Neural crest cell (in vitro differentiated cells): ENCODE measurements around the gene LDLRAP1. TPM values are rescaled to one million over a fixed set of nuclear protein-coding genes. Genes with fewer than 3 reads are reported as not detected.
A peak's percentile ranks its signal among the peaks of the same experiment; 100 is the strongest.

Experiments
- DNase-seq: peaks from one replicate; pipeline ENCODE4 v3.0.0; 2021; ENCODE audit warnings: low read depth, mixed read lengths, low spot score
- H3K27ac Mint-ChIP-seq: one replicate; pipeline ENCODE4 v1.8.0; 2021; ENCODE audit warnings: mild to moderate bottlenecking, mixed read lengths; ENCODE audit not compliant: unreplicated experiment
- H3K27me3 Mint-ChIP-seq: 2 replicates; pipeline ENCODE4 v1.8.0; 2021; ENCODE audit warnings: low read depth, mild to moderate bottlenecking, mixed read lengths
- H3K36me3 Mint-ChIP-seq: 2 replicates; pipeline ENCODE4 v1.8.0; 2021; ENCODE audit warnings: low read depth, mild to moderate bottlenecking, mixed read lengths
- H3K4me1 Mint-ChIP-seq: 2 replicates; pipeline ENCODE4 v1.8.0; 2021; ENCODE audit warnings: mixed read lengths
- H3K4me3 Mint-ChIP-seq: one replicate; pipeline ENCODE4 v1.8.0; 2021; ENCODE audit warnings: mild to moderate bottlenecking, mixed read lengths
- H3K9me3 Mint-ChIP-seq: 2 replicates; pipeline ENCODE4 v1.8.0; 2021; ENCODE audit warnings: mixed read lengths
- CTCF ChIP-seq: fragments of 200-600 bp; sonication (generic); conservative IDR thresholded peaks from 2 replicates; pipeline ENCODE4 v1.5.0; 2021; ENCODE audit warnings: antibody characterized with exemption, mild to moderate bottlenecking
- total RNA-seq: library from RNA; stranded (reverse); gene quantifications from 2 replicates; pipeline ENCODE4 v1.2.1, GENCODE V29; 2021

LDLRAP1 gene
- total RNA-seq, 1 donor from 2014 or later: 20.7 TPM

- TF ChIP-seq CTCF: no peak
- Mint-ChIP-seq H3K36me3 (no peaks in the 10 kb centered on the region), H3K27ac (no peak overlapping the region), H3K27me3 (peaks cover 4% of the 10 kb centered on the region), H3K4me1 (peaks cover 53% of the 10 kb centered on the region), H3K4me3 (no peak overlapping the region), H3K9me3 (no peaks in the 10 kb centered on the region)
- DNase-seq: no peak
Measured at GRCh38 chr1:25573591-25573930, 30.2 kb downstream of the LDLRAP1 start.

GRCh38 chr1:25573961-25574360 is 30.6 kb downstream of the LDLRAP1 start:
- H3K27ac Mint-ChIP-seq: no peak overlapping the region
- H3K4me3 Mint-ChIP-seq: no peak overlapping the region
- peaks cover 50% of the 10 kb centered on the region for H3K4me1 Mint-ChIP-seq
- no peaks in the 10 kb centered on the region for H3K36me3 Mint-ChIP-seq
- no peak for TF ChIP-seq CTCF
- H3K9me3 Mint-ChIP-seq: no peaks in the 10 kb centered on the region
- DNase-seq: no peak
- H3K27me3 Mint-ChIP-seq: peaks cover 4% of the 10 kb centered on the region

- no peak overlapping the region for H3K4me3 Mint-ChIP-seq
- no peaks in the 10 kb centered on the region for H3K36me3 Mint-ChIP-seq
- no peak overlapping the region for H3K27ac Mint-ChIP-seq
- peaks cover 43% of the 10 kb centered on the region for H3K4me1 Mint-ChIP-seq
- peaks cover 4% of the 10 kb centered on the region for H3K27me3 Mint-ChIP-seq
- DNase-seq: no peak
- TF ChIP-seq CTCF: no peak
- no peaks in the 10 kb centered on the region for H3K9me3 Mint-ChIP-seq
Measured at GRCh38 chr1:25575191-25575590, 31.8 kb downstream of the LDLRAP1 start.

GRCh38 chr1:25576459-25577133 is 33.2 kb downstream of the LDLRAP1 start:
- Mint-ChIP-seq H3K27ac (no peak overlapping the region), H3K9me3 (no peaks in the 10 kb centered on the region), H3K4me1 (peaks cover 44% of the 10 kb centered on the region), H3K4me3 (no peak overlapping the region), H3K36me3 (no peaks in the 10 kb centered on the region), H3K27me3 (peaks cover 4% of the 10 kb centered on the region)
- TF ChIP-seq CTCF: no peak
- DNase-seq: no peak

- TF ChIP-seq CTCF: no peak
- DNase-seq: no peak
- Mint-ChIP-seq H3K27me3 (peaks cover 4% of the 10 kb centered on the region), H3K9me3 (no peaks in the 10 kb centered on the region), H3K36me3 (no peaks in the 10 kb centered on the region), H3K27ac (peak overlapping the region; percentile 95), H3K4me1 (peaks cover 39% of the 10 kb centered on the region), H3K4me3 (no peak overlapping the region)
Measured at GRCh38 chr1:25577134-25577920, 33.9 kb downstream of the LDLRAP1 start.
